CD4-positive, alpha-beta T cell treated with Interleukin-17A for 1 hour (primary cell): Measurements from ENCODE around the gene TLK1.
A peak's percentile ranks its signal among the peaks of the same experiment; 100 is the strongest.
"Not testable (repeated sequence)": the region's sequence is repeated elsewhere in the genome, so short reads cannot be mapped to it uniquely, and the experiment has no call there.

Experiments
- DNase-seq: peaks from one replicate; pipeline ENCODE4 v3.0.0-alpha.2; 2020

TLK1 gene

DNA sequence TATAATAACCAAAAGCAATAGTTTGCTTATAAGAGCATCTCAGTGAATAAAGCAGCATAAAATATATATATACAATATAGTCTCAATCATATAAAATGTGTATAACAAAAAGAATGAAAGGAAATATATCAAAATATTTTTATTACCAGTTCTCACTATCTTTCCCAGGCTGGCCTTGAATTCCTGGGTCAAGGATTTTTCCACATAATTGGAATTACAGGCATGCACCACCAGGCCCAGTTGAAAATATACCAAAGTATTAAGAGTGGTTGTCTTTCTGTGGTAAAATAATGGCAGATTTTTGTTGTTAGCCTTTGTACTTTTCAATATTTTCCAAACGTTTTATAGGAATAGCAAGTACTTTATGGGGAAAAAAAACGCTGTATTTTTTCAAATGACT lies 8.6 kb upstream of the TLK1 start:
- DNase-seq = no peak

- no peak for DNase-seq
Observed at GRCh38 chr2:171167352-171167997, 6.8 kb upstream of the TLK1 start.

GRCh38 chr2:171166328-171166983 lies 5.8 kb upstream of the TLK1 start:
- no peak for DNase-seq

GRCh38 chr2:171165967-171166327 lies 5.3 kb upstream of the TLK1 start:
- DNase-seq = no peak

DNA sequence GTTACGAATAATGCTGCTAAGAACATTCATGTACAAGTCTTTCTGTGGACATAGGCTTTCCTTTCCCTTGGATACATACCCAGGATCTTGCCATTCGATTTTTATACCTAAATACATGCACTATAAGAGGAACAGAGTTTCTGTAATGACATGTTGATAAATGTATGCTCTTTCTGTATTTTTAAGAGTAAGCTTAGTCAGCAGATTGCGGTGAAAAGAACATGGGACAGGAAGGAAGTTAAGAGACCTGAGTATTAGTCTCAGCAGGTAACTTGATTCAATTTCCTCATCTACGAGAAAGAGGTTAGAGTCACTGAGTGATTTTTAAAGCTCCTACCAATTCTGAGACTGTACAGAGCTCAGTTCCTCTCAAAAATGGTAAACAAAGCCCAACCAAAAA lies 2.6 kb upstream of the TLK1 start:
- peak; percentile 59 for DNase-seq

DNA sequence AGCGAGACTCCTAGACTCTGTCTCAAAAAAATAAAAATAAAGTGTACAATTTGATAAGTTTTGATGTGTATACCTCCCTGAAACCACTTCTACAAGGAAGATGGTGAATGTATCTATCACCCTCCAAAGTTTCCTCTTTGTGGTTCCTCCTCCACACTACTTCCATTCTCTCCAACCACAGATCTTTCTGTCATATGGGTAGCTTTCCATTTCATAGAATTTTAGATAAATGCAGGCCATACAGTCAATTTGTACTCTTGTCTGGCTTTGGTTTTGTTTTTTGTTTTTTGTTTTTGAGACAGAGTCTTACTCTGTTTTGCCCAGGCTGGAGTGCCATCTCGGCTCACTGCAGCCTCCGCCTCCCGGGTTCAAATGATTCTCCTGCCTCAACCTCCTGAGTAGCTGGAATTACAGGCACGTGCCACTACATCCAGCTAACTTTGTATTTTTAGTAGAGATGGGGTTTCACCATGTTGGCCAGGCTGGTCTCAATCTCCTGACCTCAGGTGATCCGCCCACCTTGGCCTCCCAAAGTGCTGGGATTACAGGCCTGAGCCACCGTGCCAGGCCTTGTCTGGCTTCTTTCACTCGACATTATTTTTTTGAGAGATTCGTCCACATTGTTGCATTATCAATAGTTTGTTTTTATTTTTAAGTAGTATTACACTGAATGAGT lies 2.0 kb upstream of the TLK1 start:
- DNase-seq = not testable (repeated sequence)

DNA sequence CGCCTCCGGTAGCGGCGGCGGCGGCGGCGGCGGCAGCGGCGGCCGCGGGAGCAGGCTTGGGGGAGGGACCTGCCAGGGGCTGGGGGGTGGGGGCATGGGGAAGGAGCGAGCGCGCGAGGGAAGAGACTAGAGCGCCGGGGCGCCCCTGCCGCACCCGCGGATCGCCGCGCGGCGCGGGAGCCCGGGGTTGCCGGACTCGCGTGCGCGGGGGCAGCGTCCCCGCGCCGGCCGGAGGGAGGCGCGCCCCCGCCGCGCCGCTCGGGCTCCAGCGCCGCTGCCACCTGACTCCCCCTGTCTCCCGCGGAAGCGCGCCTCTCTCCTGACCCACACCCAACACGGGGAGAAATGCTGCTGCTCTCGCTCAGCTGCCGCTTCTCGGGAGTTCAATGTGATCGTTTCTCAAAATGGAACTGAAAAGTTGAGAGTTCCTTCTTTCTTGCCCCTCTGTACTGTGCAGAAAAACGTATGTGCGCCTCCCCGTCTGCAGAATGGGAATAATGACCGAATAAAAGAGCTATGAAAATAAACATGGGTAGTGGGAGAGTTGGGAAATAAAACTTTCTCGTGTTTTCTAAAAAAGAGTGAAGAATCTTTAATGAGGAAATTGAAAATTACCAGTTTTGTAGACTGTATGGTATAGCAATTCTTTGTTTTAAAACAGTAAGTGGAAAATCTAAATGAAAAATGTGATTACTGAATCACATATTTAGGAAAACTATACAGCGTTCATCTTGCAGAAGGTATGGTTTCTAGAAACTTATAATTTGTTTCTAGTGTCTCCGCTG lies 455 bp upstream of the TLK1 start:
- peak; percentile 83 for DNase-seq

DNA sequence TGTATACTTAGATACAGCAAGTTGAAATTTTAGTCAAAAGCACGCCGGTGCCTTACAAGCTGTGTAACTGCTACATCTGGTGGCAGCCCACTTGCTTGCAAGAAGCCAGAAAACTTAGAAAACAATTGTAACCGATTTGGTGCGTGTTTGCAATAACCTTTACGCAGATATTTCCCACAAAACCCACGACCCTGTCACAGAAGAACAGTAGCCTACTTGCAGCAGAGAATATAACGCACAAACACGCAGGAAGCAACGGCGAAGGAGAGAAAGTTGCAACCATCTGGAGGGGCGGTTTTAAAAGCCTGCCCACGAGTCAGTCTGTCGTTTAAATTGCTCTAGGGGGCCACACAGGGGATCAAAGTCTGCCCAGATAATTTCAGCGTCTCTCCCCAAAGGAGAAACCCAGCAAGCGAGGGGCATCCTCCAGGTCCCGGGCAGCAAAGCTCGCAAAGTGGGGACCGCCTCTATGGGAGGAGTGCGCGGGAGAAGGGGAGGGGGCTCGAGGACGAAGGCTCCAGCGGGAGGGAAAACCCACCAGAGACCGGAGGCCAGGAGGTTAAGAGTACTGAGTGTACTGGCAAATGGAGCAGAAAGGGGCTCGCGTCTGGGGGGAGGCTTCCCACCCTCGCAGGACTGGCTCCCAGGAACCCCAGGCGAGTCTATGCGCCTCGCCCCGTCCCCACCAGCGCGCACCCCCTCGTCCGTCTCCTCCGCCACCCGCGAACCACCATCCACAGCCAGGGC lies 1.1 kb downstream of the TLK1 start:
- peak; percentile 64 for DNase-seq

- no peak for DNase-seq
Observed at GRCh38 chr2:171158790-171159371, 1.8 kb downstream of the TLK1 start.

GRCh38 chr2:171158036-171158789 lies 2.5 kb downstream of the TLK1 start:
- DNase-seq = no peak

DNA sequence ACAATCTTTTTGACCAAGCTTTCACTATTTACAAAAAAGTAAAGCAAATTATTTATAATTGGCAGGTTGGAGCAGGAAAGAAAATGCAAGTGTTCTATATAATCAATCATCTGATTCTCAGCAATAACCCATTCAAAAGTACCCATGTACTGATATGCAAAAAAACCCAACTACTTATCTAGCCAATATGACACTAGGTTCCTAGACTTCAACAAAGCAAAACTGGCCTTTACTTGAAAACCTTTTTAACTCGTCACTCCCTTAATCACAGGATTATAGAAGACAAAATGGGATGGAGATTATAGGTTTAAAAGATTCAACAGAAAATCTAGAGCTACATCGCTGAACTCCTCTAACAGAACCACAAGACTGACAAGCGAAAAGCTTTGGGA lies 3.6 kb downstream of the TLK1 start:
- DNase-seq = no peak

DNA sequence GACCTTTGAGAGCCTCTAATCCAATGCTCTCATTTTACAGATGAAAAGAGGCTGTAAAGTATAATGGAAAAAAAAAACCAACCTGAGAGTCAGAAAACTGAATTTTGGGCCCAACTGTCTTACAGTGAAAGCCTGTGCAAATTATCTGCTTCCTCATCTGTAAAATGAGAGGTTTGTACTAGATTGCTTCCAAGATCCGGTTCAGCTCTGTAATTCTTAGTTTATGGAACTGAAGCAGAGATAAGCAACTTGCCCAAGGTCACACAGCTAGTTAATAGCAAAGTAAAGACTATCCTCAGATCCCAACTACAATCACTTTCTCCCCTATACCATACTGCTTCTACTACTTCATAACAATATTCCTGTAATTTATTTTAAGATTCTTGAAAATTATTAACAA lies 6.3 kb downstream of the TLK1 start:
- no peak for DNase-seq

DNA sequence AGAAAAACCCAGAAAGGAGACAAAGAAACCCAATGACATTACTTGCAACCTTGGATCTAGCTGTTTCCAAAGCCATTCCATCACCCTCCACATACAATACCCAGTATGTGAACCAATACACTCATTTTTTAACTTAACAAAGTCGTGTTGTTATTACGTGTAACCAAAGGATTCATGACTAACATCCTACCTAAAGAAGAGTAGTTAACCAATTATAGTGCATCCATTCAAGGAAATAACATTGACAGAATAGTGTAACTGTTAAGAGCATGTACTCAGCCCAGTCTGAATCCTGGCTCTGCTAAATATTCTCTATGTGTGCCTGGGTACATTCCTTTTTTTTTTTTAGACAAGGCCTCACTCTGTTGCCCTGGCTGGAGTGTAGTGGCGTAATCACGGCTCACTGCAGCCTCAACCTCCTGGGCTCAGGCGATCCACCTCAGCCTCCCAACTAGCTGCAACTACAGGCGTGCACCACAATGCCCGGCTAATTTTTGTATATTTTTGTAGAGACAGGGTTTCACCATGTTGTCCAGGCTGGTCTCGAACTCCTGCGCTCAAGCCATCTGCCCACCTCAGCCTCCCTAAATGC lies 9.9 kb downstream of the TLK1 start:
- DNase-seq = no peak

DNA sequence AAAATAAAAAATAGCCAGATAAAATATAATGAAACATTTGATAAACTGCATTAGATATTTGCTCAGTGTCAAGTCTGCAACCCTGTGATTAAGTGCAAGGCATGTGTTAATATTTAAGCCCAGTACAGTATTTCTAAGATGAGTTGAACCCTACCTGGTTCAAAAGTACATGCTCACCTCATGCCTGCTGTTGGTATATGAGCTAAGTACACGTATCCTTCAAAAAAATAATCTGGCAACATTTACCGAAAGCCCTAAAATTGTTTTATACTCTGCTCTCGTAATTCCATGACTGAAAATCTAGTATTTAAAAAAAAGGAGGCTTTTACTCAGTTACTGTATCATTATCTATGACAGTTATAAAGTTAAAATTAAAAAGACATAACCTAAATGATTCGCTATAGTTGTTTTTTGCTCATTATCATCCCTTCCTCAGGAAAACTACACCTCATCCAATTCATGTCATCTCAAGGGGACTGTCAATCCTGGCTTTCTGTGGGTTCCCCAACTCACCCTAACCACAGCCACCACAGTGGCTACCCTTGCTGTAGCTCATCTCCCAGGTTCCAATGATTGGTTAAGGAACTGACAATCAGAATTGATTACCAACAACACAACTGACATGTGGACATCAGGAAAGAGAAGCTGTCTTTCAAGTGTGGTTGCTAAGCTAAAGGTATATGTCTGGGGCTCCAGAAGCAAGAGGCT lies 10.6 kb downstream of the TLK1 start:
- DNase-seq = no peak

GRCh38 chr2:171149171-171149938 lies 11.3 kb downstream of the TLK1 start:
- DNase-seq = no peak

- DNase-seq = no peak
Observed at GRCh38 chr2:171147081-171147480, 13.6 kb downstream of the TLK1 start.

- DNase-seq = no peak
Observed at GRCh38 chr2:171146633-171147032, 14.1 kb downstream of the TLK1 start.

DNA sequence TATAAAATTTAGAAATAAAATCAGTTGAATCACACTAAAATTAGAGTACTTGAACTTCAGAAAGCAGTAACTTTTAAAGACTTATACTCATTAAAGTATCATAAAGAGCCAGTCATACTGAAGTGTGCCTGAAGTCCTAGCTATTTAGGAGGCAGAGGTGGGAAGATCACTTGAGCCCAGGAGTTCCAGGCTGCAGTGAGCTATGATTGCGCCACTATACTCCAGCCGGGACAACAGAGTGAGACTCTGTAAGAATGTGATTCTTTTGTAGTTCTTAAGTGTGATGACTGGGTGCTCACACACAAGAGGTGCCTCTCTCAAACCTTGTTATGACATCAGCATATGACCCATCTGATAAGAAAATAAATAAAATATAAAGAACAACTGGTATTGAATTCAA lies 14.6 kb downstream of the TLK1 start:
- no peak for DNase-seq

DNA sequence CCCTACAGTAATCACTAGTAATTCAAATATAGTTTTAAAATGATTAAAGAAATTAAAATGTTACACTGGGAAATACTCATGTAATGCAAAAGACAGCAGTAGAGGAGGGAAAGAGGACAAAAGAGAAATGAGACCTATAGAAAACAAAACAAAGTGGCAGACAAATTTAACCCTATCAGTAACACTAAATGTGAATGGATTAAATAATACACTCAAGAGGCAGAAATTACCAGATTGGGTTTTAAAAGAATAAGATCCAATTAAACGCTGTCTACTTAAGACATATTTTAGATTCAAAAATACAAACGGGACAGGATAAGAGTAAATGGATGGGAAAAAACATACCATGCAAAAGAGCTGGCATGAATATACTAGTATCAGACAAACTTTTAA lies 17.0 kb downstream of the TLK1 start:
- DNase-seq = no peak

DNA sequence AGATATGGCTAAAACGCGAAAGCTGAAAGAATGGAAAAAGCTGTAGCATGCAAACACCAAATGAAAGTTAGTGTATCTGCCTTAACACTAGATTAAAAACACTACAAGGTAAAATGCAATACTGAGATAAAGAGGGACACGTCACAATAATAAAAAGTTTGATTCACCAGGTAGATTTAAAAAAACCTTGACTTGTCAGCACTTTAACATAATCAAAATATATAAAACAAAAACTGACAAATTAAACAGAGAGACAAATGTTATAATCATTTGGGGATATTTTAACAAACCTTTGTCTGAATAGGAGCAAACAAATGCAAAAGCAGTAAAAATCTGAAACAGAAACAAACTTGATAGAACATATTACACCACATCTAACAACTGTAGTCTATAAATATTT lies 18.3 kb downstream of the TLK1 start:
- DNase-seq = no peak
